MM.1S (cell line): ENCODE data around the gene TERT.
A peak's percentile ranks its signal among the peaks of the same experiment; 100 is the strongest.

Experiments used
- DNase-seq: peaks from one replicate; pipeline ENCODE4 v3.0.0-alpha.2; 2015
- H2AFZ ChIP-seq: fragments of 300-600 bp; sonication (generic); 2 replicates; pipeline ENCODE4 v1.6.0; 2016; ENCODE audit warnings: antibody characterized with exemption, low read length
- H3F3A ChIP-seq: fragments of 300-600 bp; sonication (generic); 2 replicates; pipeline ENCODE4 v1.6.1; 2016; ENCODE audit warnings: mild to moderate bottlenecking, antibody characterized with exemption, low read length, moderate library complexity, mixed read lengths; ENCODE audit not compliant: insufficient read depth
- H3K27ac ChIP-seq: fragments of 300-600 bp; sonication (generic); 2 replicates; pipeline ENCODE4 v1.5.1; 2016; ENCODE audit warnings: mild to moderate bottlenecking, low read length
- H3K27me3 ChIP-seq: fragments of 300-600 bp; sonication (generic); replicated peaks from 2 replicates; pipeline ENCODE4 v1.6.0; 2016; ENCODE audit warnings: low read length; ENCODE audit not compliant: insufficient read depth
- H3K36me3 ChIP-seq: fragments of 300-600 bp; sonication (generic); replicated peaks from 2 replicates; pipeline ENCODE4 v1.6.1; 2016; ENCODE audit warnings: mild to moderate bottlenecking, low read length, mixed read lengths; ENCODE audit not compliant: insufficient read depth
- H3K4me1 ChIP-seq: fragments of 300-600 bp; sonication (generic); 2 replicates; pipeline ENCODE4 v1.6.1; 2016; ENCODE audit warnings: low read length, mixed read lengths
- H3K4me2 ChIP-seq: fragments of 300-600 bp; sonication (generic); 2 replicates; pipeline ENCODE4 v1.6.0; 2016; ENCODE audit warnings: low read depth, low read length
- H3K4me3 ChIP-seq: fragments of 300-600 bp; sonication (generic); 2 replicates; pipeline ENCODE4 v1.5.1; 2016; ENCODE audit warnings: low read length, mixed read lengths
- H3K79me2 ChIP-seq: fragments of 300-600 bp; sonication (generic); 2 replicates; pipeline ENCODE4 v1.6.1; 2016; ENCODE audit warnings: mixed run types, low read length, mixed read lengths
- H3K9ac ChIP-seq: fragments of 300-600 bp; sonication (generic); 2 replicates; pipeline ENCODE4 v1.6.1; 2016; ENCODE audit warnings: low read length, mixed read lengths
- H3K9me2 ChIP-seq: fragments of 300-600 bp; sonication (generic); replicated peaks from 2 replicates; pipeline ENCODE4 v1.6.1; 2016; ENCODE audit warnings: mild to moderate bottlenecking, low read length, mixed read lengths; ENCODE audit not compliant: insufficient read depth
- H3K9me3 ChIP-seq: fragments of 300-600 bp; sonication (generic); replicated peaks from 2 replicates; pipeline ENCODE4 v1.6.1; 2016; ENCODE audit warnings: mild to moderate bottlenecking, low read length, mixed read lengths; ENCODE audit not compliant: insufficient read depth
- H4K20me1 ChIP-seq: fragments of 300-600 bp; sonication (generic); 2 replicates; pipeline ENCODE4 v1.6.1; 2016; ENCODE audit warnings: mild to moderate bottlenecking, low read length, moderate library complexity, mixed read lengths; ENCODE audit not compliant: insufficient read depth
- EZH2 ChIP-seq: fragments of 300-600 bp; sonication (generic); optimal IDR thresholded peaks from 2 replicates; pipeline ENCODE3; 2017; ENCODE audit warnings: low read depth, mild to moderate bottlenecking, antibody characterized with exemption, low read length, mixed read lengths
- EZH2phosphoT487 ChIP-seq: fragments of 300-600 bp; sonication (generic); IDR thresholded peaks from 2 replicates; pipeline ENCODE4 v1.6.1; 2018; ENCODE audit warnings: antibody characterized with exemption, low read length
- TF ChIP-seq, protein P1 (sequence below): fragments of 300-600 bp; sonication (generic); IDR thresholded peaks from 2 replicates; pipeline ENCODE4 v1.5.1; 2016; ENCODE audit warnings: antibody characterized with exemption, low read length, mixed read lengths

The TERT gene

DNA sequence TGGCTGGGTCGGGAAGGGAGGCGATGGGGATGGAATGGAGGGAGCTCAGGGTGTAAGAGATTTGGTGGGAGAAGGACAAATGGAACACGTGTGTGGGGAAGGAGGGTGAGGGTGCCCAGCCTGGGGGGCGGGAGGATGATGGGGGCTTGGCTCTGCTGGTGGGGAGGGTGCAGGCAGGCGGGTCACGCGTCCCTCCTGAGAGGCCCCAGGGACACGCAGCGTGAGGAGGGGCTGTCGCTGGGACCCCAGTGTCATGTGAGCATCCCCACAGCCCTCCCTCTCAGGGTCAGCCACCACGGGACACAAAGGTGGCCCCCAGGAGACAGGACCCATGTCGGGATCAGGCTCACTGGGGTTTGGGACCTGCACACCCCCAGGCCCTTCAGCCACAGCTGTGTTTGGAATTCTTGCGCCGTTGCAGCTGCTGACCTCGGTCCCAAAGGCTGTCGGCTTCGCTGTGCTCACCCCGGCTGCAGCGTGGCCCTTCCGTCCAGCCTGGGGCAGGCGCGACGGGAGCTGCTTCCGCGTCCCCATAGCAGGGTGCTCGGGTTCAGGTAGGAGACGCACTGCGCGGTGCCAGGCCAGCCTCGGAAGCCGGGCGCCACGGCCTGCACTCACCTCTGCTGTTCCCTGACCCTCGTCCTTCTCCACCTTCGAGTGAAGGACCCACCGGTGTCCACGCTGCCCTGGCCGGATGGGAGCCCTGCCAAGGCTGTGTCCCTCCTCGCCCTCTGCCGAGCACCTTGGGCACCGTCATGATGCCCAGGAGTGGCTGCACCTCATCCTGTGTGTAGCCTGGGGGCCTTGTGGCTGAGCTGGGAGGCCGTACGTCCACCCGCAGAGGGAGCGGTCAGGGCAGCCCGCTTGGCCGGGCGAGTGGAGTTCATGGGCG, 88.1 kb downstream of the TERT start:
- Histone ChIP-seq H2AFZ (no peak overlapping the region), H3K27ac (no peak overlapping the region), H3K4me3 (no peak overlapping the region), H3K9ac (no peak overlapping the region), H4K20me1 (no peaks in the 10 kb centered on the region), H3K9me2 (no peaks in the 10 kb centered on the region), H3K27me3 (no peaks in the 10 kb centered on the region; the same call in 1 of the 2 replicates), H3K79me2 (no peaks in the 10 kb centered on the region), H3K36me3 (no peaks in the 10 kb centered on the region), H3K9me3 (no peaks in the 10 kb centered on the region), H3K4me2 (no peak overlapping the region), H3K4me1 (peaks cover 11% of the 10 kb centered on the region), H3F3A (no peaks in the 10 kb centered on the region)
- TF ChIP-seq, protein P1, sequence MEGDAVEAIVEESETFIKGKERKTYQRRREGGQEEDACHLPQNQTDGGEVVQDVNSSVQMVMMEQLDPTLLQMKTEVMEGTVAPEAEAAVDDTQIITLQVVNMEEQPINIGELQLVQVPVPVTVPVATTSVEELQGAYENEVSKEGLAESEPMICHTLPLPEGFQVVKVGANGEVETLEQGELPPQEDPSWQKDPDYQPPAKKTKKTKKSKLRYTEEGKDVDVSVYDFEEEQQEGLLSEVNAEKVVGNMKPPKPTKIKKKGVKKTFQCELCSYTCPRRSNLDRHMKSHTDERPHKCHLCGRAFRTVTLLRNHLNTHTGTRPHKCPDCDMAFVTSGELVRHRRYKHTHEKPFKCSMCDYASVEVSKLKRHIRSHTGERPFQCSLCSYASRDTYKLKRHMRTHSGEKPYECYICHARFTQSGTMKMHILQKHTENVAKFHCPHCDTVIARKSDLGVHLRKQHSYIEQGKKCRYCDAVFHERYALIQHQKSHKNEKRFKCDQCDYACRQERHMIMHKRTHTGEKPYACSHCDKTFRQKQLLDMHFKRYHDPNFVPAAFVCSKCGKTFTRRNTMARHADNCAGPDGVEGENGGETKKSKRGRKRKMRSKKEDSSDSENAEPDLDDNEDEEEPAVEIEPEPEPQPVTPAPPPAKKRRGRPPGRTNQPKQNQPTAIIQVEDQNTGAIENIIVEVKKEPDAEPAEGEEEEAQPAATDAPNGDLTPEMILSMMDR: no peak
- no peak for TF ChIP-seq EZH2
- TF ChIP-seq EZH2phosphoT487: no peak
- DNase-seq: no peak

DNA sequence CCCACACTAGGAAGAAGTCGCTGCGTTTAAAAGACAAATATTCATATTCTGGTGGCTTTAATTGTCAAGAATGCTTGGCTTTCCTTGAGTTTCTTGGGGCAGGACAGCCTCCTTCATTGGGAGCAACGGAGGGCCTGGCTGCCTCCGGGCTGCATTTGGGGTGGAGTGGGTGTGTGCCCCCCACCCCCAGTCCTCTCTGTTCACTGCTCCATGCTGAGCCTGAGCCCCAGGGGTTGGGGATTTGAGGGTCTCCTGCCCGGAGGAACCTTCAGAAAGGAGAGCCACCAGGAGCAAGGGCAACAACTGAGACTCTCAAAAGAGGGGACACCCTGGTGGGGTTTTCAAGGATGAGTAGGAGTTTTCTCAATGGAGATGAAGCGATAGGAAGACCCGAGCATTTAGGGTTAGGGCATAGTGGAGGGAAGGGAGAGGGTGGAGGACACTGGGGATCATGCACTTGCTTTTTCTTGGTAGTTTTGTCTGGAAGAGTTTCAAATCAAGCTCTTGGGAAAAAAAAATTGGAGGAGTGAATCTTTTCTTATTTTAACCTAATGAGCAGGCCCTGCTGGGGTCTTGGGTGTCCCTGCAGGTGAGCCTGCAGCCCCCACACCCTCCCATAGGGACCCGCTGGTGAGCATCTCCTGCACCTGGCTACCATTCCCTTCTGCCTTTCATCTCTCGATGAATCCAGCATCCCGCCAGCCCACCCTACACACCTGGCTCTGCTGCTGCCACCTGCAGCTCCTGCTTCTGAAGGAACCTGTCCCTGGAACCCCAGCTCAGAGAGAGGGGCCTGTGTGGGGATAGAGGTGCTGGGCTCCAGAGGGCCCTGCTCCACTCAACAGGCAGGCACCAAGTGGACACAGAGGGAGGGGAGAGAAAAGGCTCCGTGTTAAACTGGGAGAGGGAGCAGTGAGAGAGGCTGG, 89.3 kb downstream of the TERT start:
- H3K9me2 ChIP-seq: no peaks in the 10 kb centered on the region
- H3K4me1 ChIP-seq: peaks cover 11% of the 10 kb centered on the region
- no peak overlapping the region for H3K9ac ChIP-seq
- no peak overlapping the region for H2AFZ ChIP-seq
- peaks cover 8% of the 10 kb centered on the region for H3K27me3 ChIP-seq
- H3K9me3 ChIP-seq: no peaks in the 10 kb centered on the region
- H3K27ac ChIP-seq: no peak overlapping the region
- TF ChIP-seq, protein P1: no peak
- TF ChIP-seq EZH2: no peak
- H3K36me3 ChIP-seq: no peaks in the 10 kb centered on the region
- H3K4me3 ChIP-seq: no peak overlapping the region
- DNase-seq: no peak
- no peaks in the 10 kb centered on the region for H4K20me1 ChIP-seq
- H3K79me2 ChIP-seq: no peaks in the 10 kb centered on the region
- H3F3A ChIP-seq: no peaks in the 10 kb centered on the region
- no peak overlapping the region for H3K4me2 ChIP-seq

DNA sequence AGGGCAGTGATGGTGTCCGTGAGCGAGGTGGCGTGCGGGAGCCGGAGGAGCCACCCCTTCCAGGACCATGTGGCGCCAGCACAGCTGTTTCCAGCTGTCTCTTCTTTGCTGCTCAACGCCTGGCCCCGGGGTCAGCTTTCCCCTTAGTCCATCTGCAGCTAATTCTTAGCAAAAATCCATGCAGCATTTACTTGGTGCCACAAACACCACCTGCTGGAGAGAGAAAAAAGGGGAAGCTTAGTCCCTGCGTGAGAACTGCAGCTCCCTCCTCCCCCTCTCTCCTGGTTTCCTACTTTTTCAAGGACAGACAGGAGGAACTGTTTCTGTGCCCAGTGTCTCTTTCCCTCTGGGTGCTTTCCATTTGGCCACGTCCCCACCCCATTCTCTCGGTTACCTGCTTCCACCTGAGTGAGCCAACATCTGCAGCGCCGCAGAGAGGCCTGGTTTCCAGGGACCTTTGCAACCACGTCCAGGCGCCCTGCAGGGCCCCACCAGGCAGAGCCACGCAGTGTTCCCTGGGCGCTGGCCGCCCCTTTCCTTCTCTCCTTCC, 90.1 kb downstream of the TERT start:
- no peak overlapping the region for H3K4me2 ChIP-seq
- no peaks in the 10 kb centered on the region for H3K79me2 ChIP-seq
- H3F3A ChIP-seq: no peaks in the 10 kb centered on the region
- no peaks in the 10 kb centered on the region for H3K36me3 ChIP-seq
- H3K4me1 ChIP-seq: peaks cover 9% of the 10 kb centered on the region
- H3K9me2 ChIP-seq: no peaks in the 10 kb centered on the region
- H3K9me3 ChIP-seq: no peaks in the 10 kb centered on the region
- DNase-seq: no peak
- H3K4me3 ChIP-seq: no peak overlapping the region
- no peak overlapping the region for H3K9ac ChIP-seq
- no peak overlapping the region for H3K27ac ChIP-seq
- H3K27me3 ChIP-seq: peaks cover 16% of the 10 kb centered on the region
- no peaks in the 10 kb centered on the region for H4K20me1 ChIP-seq
- no peak for TF ChIP-seq EZH2phosphoT487
- TF ChIP-seq EZH2: no peak
- TF ChIP-seq, protein P1: peak; percentile 13; the same call in 1 of the 2 replicates
- H2AFZ ChIP-seq: no peak overlapping the region
